ENCODE results near the gene PAGR1.

DNA sequence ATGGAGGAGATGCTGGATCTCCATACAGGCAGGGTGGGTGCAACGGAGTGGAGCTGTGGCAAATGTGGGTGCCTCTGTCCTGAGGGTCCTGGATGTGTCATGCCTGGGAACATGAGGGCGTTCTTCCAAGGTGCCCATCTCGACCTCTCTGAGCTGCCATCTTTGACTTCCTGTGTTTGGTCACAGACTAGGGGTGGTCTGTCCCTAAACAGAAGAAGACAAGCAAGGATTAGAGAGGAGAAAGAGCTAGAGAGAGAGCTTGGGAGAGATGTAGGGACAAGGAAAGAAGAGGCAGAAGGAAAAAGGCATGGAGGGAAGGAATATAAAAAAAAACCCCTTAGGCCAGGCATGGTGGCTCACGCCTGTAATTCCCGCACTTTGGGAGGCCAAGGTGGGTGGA is 41.2 kb upstream of the PAGR1 start:
- TF ChIP-seq, protein P1, sequence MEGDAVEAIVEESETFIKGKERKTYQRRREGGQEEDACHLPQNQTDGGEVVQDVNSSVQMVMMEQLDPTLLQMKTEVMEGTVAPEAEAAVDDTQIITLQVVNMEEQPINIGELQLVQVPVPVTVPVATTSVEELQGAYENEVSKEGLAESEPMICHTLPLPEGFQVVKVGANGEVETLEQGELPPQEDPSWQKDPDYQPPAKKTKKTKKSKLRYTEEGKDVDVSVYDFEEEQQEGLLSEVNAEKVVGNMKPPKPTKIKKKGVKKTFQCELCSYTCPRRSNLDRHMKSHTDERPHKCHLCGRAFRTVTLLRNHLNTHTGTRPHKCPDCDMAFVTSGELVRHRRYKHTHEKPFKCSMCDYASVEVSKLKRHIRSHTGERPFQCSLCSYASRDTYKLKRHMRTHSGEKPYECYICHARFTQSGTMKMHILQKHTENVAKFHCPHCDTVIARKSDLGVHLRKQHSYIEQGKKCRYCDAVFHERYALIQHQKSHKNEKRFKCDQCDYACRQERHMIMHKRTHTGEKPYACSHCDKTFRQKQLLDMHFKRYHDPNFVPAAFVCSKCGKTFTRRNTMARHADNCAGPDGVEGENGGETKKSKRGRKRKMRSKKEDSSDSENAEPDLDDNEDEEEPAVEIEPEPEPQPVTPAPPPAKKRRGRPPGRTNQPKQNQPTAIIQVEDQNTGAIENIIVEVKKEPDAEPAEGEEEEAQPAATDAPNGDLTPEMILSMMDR (IDR thresholded peaks at IDR 0.05; ENCODE audit: control extremely low read depth in 1 of 3, insufficient read depth in 1 of 3, low read depth in 1 of 3, low read length in 3 of 3), result no peak
- TF ChIP-seq ZNF274 (IDR thresholded peaks at IDR 0.05; ENCODE audit: borderline replicate concordance, extremely low read depth, low read length) (no peak), EZH2 (IDR thresholded peaks at IDR 0.05; ENCODE audit: low read depth, low read length, severe bottlenecking) (no peak), POLR2A (IDR thresholded peaks at IDR 0.05; ENCODE audit: control extremely low read depth in 1 of 2, low read depth in 2 of 2, low read length in 2 of 2) (no peak), CHD2 (IDR thresholded peaks at IDR 0.05; ENCODE audit: low read length) (no peak), RAD21 (IDR thresholded peaks at IDR 0.05 in 1 of 2, conservative IDR thresholded peaks at IDR 0.05 in 1 of 2; ENCODE audit: low read depth in 2 of 2, low read length in 2 of 2) (no peak), JUN (IDR thresholded peaks at IDR 0.05; ENCODE audit: low read depth, low read length) (no peak), MAFK (IDR thresholded peaks at IDR 0.05; ENCODE audit: low read depth, low read length) (no peak), SUZ12 (IDR thresholded peaks at IDR 0.05; ENCODE audit: low read length) (no peak), TAF1 (IDR thresholded peaks at IDR 0.05; ENCODE audit: low read depth, low read length) (no peak)
- TF ChIP-seq, protein P2, sequence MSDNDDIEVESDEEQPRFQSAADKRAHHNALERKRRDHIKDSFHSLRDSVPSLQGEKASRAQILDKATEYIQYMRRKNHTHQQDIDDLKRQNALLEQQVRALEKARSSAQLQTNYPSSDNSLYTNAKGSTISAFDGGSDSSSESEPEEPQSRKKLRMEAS (IDR thresholded peaks at IDR 0.05), result no peak
